ENCODE results near the gene CEP131. TPM values are rescaled to one million over a fixed set of nuclear protein-coding genes. Genes with fewer than 3 reads are reported as not detected.
"Not testable (repeated sequence)": the region's sequence is repeated elsewhere in the genome, so short reads cannot be mapped to it uniquely, and the experiment has no call there.

CEP131 gene
- total RNA-seq, 1 donor from 2014 or later = 5.4 TPM

DNA sequence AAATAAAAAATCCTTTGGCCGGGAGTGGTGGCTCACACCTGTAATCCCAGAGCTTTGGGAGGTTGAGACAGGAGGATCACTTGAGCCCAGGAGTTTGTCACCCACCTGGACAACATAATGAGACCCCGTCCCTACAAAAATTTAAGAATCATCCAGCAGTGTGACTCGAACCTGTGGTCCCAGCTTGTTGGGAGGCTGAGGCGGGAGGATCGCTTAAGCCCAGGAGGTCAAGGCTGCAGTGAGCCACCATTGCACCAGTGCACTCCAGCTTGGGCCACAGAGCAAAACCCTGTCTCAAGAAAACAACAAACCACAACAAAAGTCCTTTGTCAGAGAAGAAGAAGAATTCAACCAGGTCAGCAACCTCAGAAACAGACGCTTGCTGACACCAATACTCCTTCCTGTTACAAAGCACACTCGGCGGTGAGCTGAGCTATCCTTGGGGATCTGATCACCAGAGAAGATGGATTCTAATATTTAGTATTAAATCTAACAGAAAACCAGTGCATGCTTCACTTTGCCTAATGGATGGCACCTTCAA, 70.4 kb downstream of the CEP131 start:
- no peak for DNase-seq (ENCODE audit: low spot score)

DNA sequence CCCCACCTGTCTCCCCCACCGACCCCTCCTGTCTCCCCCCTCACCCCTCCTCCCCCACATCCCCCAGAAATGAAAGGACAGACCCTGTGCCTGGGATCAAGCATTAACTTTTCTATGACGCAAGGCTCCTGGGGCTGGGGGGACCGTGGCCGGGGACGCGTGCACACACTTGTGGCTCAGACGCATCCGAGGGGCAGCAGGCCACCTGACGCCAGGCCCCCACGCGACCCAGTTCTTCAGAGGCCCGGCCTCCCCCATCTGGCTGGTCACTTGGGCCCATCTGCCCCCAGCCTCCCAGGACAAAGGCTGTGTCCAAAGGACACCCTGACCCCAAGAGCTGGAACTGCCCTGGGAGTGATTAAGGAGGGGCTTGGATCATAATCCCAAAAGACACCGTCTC, 71.5 kb downstream of the CEP131 start:
- no peak for DNase-seq (ENCODE audit: low spot score)

DNA sequence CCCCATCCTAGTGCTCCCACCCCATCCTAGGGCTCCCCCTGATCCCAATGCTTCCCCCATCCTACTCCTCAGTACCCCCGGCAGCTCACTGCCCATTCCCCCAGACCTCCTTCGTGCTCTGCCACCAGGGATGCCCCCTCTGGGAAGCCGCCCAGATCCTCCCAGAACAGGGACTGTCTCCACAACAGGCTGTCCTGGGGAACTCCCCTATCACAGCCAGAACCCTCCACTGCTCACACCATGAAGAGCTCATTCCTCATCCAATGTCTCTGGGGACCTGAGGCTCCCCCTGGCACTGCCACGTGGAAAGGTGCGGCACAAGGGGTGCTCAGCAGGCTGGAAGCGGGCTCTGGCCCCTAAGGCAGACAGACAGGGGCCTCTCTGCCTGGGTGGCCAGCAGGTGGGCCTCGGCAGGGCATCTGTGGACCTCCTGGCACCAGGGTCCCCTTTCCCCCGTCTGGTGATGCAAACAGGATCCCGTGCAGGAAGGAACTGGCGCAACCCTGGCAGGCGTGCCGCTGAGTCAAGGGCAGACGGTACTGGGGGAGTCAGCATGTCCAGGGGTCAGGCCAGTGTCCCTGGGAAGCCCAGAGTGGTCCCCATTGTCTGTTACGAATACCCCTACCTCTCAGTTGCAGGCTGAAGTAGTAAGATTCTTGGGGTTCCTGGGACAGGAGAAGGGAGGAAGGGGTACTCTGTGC, 72.2 kb downstream of the CEP131 start:
- no peak for DNase-seq (ENCODE audit: low spot score)

DNA sequence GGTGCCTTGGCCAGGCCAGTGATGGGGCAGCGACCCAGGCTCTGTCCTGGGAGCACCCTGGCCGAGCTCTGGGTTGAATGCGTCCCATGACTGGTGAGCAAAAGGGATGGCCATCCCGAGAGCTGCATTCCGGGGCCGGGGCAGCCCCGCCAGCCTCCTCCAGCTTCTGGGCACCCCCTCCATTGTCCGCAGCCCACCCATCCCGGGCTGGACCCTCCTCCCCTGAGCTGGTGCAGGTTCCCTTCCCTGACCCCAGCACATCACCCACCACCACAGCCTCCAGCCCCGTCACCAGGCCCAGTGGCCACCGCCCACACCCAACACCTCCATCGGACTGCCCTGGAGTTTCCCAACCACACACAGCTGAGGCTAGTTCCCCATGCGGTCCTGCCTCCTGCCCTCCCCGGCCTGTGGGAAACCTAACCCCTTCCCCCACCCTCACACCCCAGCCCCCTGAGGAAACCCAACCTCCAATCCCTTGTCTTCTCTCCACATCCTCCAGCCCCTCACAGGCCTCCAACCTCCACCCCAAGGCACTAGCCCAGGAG, 73.7 kb downstream of the CEP131 start:
- DNase-seq (ENCODE audit: low spot score) = no peak

DNA sequence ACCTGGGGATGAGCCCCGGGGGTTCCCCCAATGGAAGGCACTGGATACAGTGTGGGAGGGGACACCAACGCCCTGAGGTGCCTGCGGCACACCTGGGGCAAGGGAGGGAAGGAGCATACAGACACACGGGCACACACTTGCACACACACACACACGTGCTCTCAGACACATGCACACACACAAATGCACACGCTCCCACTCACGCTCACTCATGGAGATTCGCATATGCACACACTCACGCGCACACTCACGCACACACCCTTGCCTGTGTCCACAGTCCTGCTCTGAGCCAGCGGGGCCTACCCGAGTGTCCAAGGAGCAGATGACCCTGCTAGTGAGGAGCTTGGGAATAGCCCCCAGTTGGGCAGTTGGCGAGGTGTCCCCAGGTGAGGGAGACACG, 74.2 kb downstream of the CEP131 start:
- DNase-seq (ENCODE audit: low spot score) = no peak

DNA sequence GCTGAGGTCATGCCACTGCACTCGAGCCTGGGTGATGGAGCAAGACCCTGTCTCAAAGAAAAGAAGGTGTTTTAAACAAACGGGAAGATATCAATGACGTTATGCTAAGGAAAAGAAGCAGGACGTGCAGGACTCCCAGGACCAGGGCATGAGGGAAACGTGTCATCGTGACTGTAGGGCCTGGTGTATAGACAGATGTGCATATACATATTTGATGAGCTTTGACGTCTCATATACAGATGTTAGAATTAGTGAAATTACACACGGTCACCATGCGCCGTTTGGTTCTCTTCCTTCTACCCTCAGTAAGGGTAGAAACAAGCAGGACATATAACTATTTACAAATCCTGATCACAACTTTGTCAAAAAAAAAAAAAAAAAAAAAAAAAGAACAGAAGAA, 75.1 kb downstream of the CEP131 start:
- DNase-seq (ENCODE audit: low spot score) = no peak

DNA sequence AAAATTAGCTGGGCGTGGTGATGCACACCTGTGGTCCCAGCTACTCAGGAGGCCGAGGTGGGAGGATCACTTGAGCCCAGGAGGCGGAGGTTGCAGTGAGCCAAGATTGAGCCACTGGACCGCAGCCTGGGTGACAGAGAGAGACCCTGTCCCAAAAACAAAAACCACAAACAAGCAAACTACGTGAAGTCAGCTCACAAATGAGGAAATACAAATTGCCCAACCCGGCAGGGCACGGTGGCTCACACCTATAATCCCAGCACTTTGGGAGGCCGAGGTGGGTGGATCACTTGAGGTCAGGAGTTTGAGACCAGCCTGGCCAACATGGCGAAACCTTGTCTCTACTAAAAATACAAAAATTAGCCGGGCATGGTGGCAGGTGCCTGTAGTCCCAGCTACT, 76.6 kb downstream of the CEP131 start:
- not testable (repeated sequence) for DNase-seq (ENCODE audit: low spot score)

DNA sequence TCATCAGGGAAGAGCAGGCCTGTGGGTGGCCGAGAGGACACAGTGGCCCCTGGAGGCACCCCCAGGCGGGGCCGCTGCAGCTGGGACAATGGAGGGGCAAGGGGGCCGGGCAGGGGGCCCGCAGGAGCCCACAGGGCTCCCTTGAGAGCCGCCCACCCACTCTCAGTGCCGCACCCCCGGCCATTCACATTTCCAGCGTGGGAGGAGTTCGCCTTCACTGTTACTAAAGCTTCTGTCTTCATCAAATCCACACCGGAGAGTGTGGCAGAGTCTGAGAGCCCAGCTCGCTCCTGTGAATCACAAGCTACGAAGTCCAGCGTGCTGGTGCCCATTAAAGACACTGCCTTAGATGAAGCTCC, 78.4 kb downstream of the CEP131 start:
- no peak for DNase-seq (ENCODE audit: low spot score)

DNA sequence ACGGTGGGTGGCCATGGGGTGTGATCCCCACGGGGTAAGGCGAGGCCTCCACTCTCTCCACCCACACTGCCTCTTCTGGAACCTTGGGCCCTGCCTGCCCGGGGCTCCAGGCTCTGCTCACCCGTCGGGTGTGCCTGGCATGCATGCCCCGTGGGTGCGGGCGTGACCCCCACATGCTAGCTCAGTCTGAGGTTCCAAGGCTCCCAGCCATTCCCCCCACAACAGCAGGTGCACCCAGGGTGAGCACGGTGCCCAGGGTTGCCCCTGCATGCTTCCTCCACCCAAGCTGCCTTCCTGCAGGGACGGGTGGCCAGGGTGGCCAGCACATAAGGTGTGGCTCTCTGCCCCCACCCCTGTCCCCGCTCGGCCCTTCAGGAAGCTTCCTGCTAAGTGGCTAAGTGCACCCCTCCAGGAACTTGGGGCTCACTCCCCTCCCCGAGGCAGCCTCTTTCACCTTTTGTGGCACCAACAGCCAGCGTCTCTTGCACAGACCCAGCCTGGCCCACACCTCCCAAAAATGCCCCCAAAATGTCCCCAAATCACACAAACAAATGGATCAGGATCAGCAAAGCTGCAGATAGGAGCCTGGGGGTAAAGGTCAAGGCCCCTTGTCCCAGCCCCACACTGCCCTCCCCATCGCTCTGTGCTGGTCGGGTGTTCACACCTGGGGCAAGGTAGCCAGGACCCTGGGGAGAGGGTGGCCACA, 78.9 kb downstream of the CEP131 start:
- DNase-seq (ENCODE audit: low spot score) = no peak

DNA sequence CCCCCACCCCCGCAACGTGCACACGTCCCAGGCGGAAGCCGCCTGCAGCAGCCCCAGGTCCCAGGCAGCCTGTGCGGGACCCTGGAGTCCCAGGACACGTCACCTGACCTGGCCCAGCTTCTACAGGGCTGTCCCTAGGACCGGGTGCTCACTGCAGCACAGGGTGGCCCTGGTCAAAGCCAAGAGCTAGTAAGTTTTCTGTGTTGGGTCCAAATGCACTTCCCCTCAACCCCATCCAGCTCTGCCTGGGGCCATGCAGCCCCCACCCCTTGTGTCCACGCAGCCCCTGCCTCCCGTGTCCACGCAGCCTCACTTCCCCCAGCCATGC, 79.6 kb downstream of the CEP131 start:
- no peak for DNase-seq (ENCODE audit: low spot score)

DNA sequence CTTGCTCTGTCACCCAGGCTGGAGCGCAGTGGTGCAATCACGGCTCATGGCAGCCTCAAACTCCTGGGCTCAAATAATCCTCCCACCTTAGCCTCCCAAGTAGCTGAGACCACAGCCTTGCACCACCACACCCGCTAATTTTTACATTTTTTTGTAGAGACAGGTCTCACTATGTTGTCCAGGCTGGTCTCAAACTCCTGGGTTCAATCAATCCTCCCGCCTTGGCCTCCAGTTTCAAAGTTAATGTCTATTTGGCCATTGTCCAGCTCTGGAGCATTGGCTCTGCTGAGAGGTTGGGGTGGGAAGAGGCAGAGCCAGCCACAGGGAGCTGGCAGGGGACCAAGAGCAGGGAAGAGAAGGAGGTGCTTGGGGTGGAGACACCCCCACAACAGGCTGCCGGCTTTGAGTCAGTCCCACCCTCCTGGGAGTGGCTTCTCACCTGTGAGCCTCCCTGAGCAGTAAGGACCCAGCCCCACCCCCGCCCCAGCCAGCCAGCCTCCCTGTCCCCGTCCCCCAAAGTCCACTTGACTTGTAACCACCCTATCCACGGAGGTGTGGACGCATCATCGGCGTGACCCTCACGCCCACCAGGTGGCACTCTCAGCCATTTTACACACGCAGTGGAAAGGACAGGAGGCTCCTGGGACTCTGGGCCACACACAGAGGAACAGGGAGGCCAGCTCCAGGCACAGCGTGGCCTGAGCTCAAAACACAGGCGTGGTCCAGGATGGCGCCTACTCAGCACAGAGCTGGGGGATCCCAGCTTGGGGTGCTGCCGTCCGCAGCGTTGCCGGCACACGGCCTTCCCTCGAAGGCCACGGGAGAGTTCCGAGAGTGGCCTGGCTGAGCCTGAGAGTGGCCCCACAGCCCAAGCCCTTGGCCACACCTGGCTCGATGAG, 80.2 kb downstream of the CEP131 start:
- peak; percentile 75 for DNase-seq (ENCODE audit: low spot score)

DNA sequence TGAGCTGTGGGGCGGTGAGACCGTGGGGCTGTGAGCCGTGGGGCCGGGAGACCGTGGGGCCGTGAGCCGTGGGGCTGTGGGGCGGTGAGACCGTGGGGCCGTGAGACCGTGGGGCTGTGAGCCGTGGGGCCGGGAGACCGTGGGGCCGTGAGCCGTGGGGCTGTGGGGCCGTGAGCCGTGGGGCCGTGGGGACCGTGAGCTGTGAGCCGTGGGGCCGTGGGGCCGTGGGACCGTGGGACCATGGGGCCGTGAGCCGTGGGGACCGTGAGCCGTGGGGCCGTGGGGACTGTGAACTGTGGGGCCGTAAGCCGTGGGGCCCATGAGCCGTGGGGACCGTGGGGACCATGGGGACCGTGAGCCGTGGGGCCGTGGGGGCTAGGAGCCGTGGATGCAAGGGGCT, 82.1 kb downstream of the CEP131 start:
- DNase-seq (ENCODE audit: low spot score) = no peak

DNA sequence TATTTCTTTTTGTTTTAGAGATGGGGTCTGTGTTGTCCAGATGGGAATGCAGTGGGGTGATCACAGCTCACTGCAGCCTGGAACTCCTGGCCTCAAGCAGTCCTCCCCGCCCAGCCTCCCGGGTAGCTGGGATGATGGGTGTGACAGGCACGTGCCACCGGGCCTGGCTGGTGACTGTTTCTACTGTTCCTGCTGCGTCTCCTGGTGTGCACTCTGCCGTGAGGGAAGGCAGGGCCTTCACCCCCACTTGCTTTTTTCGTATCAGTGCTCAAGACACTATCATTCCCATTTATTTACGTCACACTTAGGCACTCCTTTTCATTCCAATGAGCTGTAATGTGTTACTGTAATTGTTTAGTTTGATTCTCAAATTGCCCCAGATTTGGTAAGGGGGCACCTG, 82.7 kb downstream of the CEP131 start:
- DNase-seq (ENCODE audit: low spot score) = no peak

Other genes with a start within 250 kb of the CEP131 start
- 26.2 TPM for gene CHMP6, start 231.1 kb downstream of the CEP131 start, total RNA-seq
- 48.7 TPM for gene BAIAP2, start 187.8 kb downstream of the CEP131 start, total RNA-seq
- not detected for gene PVALEF, start 57.5 kb downstream of the CEP131 start, total RNA-seq
- 3.4 TPM for gene AATK, start 56.7 kb downstream of the CEP131 start, total RNA-seq
- 37.1 TPM for gene TEPSIN, start 16.1 kb upstream of the CEP131 start, total RNA-seq
- 52.9 TPM for gene NDUFAF8, start 16.4 kb upstream of the CEP131 start, total RNA-seq
- 94.4 TPM for gene SLC38A10, start 72.3 kb upstream of the CEP131 start, total RNA-seq
- 23.7 TPM for gene BAHCC1, start 172.5 kb upstream of the CEP131 start, total RNA-seq